ENCODE measurements around the gene FMNL3. TPM values are rescaled to one million over a fixed set of nuclear protein-coding genes. Genes with fewer than 3 reads are reported as not detected.
"Not testable (repeated sequence)": the region's sequence is repeated elsewhere in the genome, so short reads cannot be mapped to it uniquely, and the experiment has no call there.

Gene FMNL3
- total RNA-seq, 2 donors from 2014 or later, result 3.0 to 6.2 TPM

DNA sequence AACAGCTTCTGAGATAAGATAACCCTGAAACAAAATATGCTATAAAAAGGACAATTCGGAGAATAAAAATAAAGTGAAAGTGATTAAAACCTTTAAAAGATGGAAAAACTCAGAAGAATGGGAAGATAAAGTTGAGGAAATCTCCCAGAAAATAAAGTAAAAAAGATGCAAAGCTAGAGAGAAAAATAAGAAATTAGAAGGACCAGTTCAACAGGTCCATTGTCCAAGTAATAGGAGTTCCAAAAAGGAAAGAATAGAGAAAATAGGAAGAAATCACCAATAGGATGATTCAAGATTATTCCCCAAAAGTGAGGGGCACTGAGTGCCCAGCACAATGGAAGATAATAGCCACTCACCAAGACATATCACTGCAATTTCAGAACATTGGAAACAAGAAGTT lies 88.6 kb downstream of the FMNL3 start:
- WGBS, 2 donors, result 39 to 55% methylated on average over 1 of the region's 1 CpG
- no peaks in the 10 kb centered on the region for H3K36me3 ChIP-seq (replicated peaks in 1 of 2; ENCODE audit: insufficient read depth in 1 of 2, low read depth in 2 of 2)
- DNase-seq (no peak), ATAC-seq (no peak)
- no peaks in the 10 kb centered on the region for H3K9me3 ChIP-seq
- H3K27ac ChIP-seq, result no peak overlapping the region
- no peak overlapping the region for H3K4me3 ChIP-seq
- intact Hi-C loops (cut with DNase I), result no loop called here
- no peaks in the 10 kb centered on the region for H3K27me3 ChIP-seq
- no peak for TF ChIP-seq POLR2A (IDR thresholded peaks at IDR 0.05)
- TF ChIP-seq, protein P1, sequence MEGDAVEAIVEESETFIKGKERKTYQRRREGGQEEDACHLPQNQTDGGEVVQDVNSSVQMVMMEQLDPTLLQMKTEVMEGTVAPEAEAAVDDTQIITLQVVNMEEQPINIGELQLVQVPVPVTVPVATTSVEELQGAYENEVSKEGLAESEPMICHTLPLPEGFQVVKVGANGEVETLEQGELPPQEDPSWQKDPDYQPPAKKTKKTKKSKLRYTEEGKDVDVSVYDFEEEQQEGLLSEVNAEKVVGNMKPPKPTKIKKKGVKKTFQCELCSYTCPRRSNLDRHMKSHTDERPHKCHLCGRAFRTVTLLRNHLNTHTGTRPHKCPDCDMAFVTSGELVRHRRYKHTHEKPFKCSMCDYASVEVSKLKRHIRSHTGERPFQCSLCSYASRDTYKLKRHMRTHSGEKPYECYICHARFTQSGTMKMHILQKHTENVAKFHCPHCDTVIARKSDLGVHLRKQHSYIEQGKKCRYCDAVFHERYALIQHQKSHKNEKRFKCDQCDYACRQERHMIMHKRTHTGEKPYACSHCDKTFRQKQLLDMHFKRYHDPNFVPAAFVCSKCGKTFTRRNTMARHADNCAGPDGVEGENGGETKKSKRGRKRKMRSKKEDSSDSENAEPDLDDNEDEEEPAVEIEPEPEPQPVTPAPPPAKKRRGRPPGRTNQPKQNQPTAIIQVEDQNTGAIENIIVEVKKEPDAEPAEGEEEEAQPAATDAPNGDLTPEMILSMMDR (IDR thresholded peaks at IDR 0.05), result no peak
- peaks cover 14% of the 10 kb centered on the region for H3K4me1 ChIP-seq

DNA sequence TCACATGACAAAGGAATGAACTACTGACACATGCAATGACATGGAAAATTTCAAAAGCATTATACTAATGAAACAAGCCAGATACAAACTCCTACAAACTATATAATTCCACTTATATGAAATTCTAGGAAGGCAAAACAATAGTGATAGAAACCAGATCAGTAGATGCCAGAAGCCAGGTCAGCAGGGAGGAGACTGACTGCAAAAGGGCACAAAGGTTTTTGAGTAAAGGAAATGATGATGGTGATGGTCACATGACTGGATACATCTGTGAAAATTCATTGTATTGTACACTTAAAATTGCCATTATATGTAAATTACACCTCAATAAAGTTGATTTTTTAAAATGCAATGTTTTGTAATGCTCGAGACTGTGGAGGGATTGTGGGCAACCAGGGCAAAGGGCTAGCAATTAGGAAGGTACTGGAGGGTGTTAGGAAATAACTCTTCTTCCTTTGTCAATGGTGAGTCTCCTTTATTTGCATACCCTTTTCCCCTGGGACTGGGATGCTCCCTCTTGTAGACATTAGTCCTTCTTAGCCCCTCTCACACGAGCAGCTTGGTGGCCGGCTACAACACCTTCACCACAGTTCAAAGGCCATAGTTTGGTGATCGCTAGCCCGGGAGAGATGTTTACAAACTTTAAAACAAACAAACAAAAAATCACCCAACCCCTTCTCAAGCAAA lies 90.5 kb downstream of the FMNL3 start:
- DNase-seq (no peak), ATAC-seq (no peak)
- Histone ChIP-seq H3K4me3 (no peak overlapping the region), H3K27me3 (no peaks in the 10 kb centered on the region), H3K36me3 (replicated peaks in 1 of 2; ENCODE audit: insufficient read depth in 1 of 2, low read depth in 2 of 2) (no peaks in the 10 kb centered on the region), H3K27ac (no peak overlapping the region), H3K4me1 (peaks cover 3% of the 10 kb centered on the region), H3K9me3 (no peaks in the 10 kb centered on the region)
- 66 to 82% methylated on average over 5 of the region's 5 CpGs for WGBS, 2 donors
- TF ChIP-seq, protein P1 (IDR thresholded peaks at IDR 0.05), result no peak
- no peak for TF ChIP-seq POLR2A (IDR thresholded peaks at IDR 0.05)
- intact Hi-C loops (cut with DNase I), result no loop called here

DNA sequence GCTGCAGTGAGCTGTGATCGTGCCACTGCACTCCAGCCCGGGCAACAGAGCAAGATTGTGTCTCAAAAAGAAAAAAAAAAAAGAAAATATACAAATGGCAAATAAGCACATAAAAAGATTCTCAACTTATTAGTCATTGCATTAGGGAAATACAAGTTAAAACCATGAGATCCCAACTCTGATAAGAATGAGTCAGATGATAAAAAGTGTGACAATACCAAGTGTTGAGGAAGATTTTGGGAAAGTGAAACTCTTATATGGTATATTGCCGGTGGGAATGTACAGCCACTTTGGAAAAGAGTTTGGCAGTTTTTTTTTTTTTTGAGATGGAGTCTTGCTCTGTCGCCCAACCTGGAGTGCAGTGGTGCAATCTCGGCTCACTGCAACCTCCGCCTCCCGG lies 91.5 kb downstream of the FMNL3 start:
- H3K9me3 ChIP-seq, result no peaks in the 10 kb centered on the region
- no peaks in the 10 kb centered on the region for H3K36me3 ChIP-seq (replicated peaks in 1 of 2; ENCODE audit: insufficient read depth in 1 of 2, low read depth in 2 of 2)
- H3K27ac ChIP-seq, result no peak overlapping the region
- no peaks in the 10 kb centered on the region for H3K27me3 ChIP-seq
- WGBS, 2 donors, result 96% methylated on average over 7 of the region's 7 CpGs
- ATAC-seq (no peak), DNase-seq (no peak)
- TF ChIP-seq, protein P1 (IDR thresholded peaks at IDR 0.05), result no peak
- TF ChIP-seq POLR2A (IDR thresholded peaks at IDR 0.05), result no peak
- no peak overlapping the region for H3K4me3 ChIP-seq
- intact Hi-C loops (cut with DNase I), result no loop called here
- H3K4me1 ChIP-seq, result no peaks in the 10 kb centered on the region

DNA sequence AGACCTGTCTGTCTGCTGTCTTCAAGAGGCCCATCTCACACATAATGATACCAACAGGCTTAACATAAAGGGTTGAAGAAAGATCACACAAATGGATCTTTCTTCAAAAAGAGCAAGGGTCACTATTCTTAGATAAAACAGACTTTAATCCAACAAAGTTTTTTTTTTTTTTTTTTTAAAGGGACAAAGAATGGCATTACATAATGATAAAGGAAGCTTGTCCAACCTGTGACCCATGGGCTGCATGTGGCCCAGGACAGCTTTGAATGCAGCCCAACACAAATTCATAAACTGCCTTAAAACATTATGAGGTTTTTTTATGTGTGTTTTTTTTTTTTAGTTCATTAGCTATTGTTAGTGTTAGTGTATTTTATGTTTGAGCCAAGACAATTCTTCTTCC lies 95.0 kb downstream of the FMNL3 start:
- no peaks in the 10 kb centered on the region for H3K4me1 ChIP-seq
- H3K9me3 ChIP-seq, result no peaks in the 10 kb centered on the region
- H3K36me3 ChIP-seq (replicated peaks in 1 of 2; ENCODE audit: insufficient read depth in 1 of 2, low read depth in 2 of 2), result no peaks in the 10 kb centered on the region
- intact Hi-C loops (cut with DNase I), result no loop called here
- H3K27me3 ChIP-seq, result no peaks in the 10 kb centered on the region
- DNase-seq (no peak), ATAC-seq (no peak)
- TF ChIP-seq POLR2A (IDR thresholded peaks at IDR 0.05), result no peak
- TF ChIP-seq, protein P1 (IDR thresholded peaks at IDR 0.05), result no peak
- H3K27ac ChIP-seq, result no peak overlapping the region
- no peak overlapping the region for H3K4me3 ChIP-seq

DNA sequence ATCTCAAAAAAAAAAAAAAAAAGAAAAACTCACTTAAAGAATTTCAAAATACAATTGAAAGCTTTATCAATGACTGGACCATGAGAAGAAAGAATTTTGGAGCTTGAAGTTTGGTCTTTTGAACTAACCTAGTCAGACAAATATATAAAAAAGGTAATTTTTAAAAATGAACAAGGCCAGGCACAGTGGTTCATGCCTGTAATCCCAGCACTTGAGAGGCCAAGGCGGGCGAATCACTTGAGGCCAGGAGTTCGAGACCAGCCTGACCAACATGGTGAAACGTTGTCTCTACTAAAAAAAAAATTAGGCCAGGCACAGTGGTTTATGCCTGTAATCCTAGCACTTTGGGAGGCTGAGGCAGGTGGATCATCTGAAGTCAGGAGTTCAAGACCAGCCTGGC lies 96.4 kb downstream of the FMNL3 start:
- DNase-seq; H3K27ac ChIP-seq; H3K27me3 ChIP-seq; H3K36me3 ChIP-seq (replicated peaks in 1 of 2; ENCODE audit: insufficient read depth in 1 of 2, low read depth in 2 of 2); H3K4me1 ChIP-seq; H3K4me3 ChIP-seq; H3K9me3 ChIP-seq; intact Hi-C loops (cut with DNase I); ATAC-seq: not testable (repeated sequence)
- WGBS, 2 donors, result 92 to 98% methylated on average over 4 of the region's 4 CpGs

Data from body of pancreas (tissue), 4 donors.